ENCODE data around the gene CACNA1I. TPM values are rescaled to one million over a fixed set of nuclear protein-coding genes. Genes with fewer than 3 reads are reported as not detected.
A peak's percentile ranks its signal among the peaks of the same experiment; 100 is the strongest.

CACNA1I gene
- total RNA-seq, 1 donor from 2014 or later: 0.06 TPM

DNA sequence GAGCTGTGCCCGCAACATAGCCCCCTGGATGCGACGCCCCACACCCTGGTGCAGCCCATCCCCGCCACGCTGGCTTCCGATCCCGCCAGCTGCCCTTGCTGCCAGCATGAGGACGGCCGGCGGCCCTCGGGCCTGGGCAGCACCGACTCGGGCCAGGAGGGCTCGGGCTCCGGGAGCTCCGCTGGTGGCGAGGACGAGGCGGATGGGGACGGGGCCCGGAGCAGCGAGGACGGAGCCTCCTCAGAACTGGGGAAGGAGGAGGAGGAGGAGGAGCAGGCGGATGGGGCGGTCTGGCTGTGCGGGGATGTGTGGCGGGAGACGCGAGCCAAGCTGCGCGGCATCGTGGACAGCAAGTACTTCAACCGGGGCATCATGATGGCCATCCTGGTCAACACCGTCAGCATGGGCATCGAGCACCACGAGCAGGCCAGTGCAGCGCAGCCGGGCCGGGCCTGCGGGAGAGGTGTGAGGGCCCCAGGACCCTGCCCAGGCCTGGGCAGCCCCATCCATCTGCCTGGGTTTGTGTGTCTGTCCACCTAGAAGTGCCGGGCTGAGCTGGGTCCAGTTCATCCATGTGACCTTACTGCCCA, 79.0 kb downstream of the CACNA1I start:
- TF ChIP-seq, protein P1, sequence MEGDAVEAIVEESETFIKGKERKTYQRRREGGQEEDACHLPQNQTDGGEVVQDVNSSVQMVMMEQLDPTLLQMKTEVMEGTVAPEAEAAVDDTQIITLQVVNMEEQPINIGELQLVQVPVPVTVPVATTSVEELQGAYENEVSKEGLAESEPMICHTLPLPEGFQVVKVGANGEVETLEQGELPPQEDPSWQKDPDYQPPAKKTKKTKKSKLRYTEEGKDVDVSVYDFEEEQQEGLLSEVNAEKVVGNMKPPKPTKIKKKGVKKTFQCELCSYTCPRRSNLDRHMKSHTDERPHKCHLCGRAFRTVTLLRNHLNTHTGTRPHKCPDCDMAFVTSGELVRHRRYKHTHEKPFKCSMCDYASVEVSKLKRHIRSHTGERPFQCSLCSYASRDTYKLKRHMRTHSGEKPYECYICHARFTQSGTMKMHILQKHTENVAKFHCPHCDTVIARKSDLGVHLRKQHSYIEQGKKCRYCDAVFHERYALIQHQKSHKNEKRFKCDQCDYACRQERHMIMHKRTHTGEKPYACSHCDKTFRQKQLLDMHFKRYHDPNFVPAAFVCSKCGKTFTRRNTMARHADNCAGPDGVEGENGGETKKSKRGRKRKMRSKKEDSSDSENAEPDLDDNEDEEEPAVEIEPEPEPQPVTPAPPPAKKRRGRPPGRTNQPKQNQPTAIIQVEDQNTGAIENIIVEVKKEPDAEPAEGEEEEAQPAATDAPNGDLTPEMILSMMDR (conservative IDR thresholded peaks at IDR 0.05; ENCODE audit: low read depth, low read length): no peak
- no peak overlapping the region for H3K4me3 ChIP-seq (ENCODE audit: low read depth, low read length)
- DNase-seq (ENCODE audit: low read depth): no peak

DNA sequence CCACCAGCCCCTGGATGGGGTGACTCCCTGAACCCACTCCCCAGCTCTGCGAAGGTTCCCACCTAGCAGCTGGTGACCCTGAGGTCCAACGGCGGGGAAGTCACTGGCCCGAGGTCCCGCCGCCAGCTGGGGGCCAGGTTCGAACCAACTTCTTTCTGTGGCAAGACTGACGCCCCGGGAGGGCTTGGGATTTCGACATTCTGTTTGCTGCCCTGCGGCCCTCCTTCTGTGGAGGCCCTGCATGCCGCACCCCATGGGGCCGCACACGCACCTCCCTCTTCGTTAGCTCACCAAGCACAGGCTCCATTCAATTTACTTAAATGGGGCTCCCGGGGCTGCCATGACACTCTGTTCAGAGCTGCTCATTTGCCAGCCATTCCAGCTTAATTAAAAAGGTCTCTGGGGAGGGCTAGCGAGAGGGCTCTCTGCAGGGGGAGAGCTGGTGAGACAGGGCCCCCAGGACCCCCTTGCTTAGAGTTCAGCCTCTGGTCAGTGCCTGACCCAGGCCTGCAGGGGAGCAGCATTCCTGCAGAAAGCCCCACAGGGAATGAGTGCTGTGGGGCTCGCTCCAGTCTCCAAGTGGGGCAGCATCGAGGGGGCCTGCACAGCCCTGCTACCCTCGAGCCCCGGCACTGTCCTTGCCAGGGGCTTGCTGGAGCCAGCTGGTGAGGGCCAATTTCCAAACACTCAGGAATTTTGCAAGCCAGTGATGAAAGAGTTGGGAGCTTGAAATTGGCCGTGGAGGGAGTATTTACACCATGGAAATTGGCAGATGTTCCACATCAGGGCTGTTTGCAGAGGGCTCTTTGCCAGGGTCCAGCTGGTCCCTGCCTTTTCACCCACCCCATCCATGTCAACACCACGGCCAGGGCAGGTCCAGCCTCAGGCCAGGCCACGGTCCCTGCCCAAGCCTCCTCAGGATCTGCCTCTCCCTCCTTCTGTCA, 80.8 kb downstream of the CACNA1I start:
- no peak for DNase-seq (ENCODE audit: low read depth)
- H3K4me3 ChIP-seq (ENCODE audit: low read depth, low read length): no peak overlapping the region
- TF ChIP-seq, protein P1 (conservative IDR thresholded peaks at IDR 0.05; ENCODE audit: low read depth, low read length): no peak

DNA sequence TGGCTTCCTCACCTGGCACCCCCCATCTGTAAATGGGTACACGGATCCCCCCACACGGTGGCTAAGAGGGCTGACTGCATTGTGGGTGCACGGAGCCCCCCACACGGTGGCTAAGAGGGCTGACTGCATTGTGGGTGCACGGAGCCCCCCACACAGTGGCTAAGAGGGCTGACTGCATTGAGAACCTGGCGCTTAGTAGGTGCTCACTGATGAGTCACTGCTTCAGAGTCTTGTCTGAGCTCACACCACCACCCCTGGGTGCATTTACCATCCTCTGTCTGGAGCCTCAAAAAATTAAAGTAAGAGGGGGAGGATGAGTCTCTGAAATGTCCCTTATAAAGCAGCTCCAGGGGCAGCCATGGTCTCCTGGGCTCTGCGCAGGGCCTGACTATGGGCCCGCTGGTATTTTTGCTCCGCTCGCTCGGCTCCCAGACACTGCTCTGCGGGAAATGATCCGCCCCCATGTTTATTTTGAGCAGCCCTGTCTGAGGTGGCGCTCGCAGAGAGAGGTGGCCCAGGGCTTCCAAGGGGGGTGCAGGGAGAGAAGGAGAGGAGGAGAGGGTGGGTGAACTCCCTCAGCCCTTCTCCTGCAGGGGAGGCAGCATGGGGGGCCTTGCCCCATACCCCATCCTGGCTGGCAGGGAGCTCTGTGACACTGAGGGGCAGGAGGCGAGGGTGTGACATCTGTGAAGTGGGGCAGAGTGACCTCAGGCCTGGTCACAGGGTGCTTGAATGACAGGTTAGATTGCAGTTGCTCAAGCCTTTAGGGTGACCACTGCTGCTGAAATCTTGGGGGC, 82.6 kb downstream of the CACNA1I start:
- DNase-seq (ENCODE audit: low read depth): no peak
- no peak overlapping the region for H3K4me3 ChIP-seq (ENCODE audit: low read depth, low read length)
- TF ChIP-seq, protein P1 (conservative IDR thresholded peaks at IDR 0.05; ENCODE audit: low read depth, low read length): no peak

DNA sequence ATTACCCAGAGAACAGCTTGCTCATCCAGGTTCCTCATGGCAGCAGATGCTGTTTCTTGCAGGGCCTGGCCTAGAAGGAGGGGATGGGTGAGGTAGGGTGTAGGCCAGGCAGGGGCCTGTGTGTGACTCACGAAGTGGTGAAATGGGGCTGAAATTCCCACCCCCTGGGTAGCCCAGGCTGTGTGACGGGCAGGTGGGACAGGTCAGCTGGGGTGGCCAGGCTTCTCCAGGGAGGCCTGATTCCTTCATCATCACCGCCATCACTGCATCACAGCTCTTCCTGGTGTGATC, 83.2 kb downstream of the CACNA1I start:
- DNase-seq (ENCODE audit: low read depth): no peak
- TF ChIP-seq, protein P1 (conservative IDR thresholded peaks at IDR 0.05; ENCODE audit: low read depth, low read length): no peak
- H3K4me3 ChIP-seq (ENCODE audit: low read depth, low read length): no peak overlapping the region

DNA sequence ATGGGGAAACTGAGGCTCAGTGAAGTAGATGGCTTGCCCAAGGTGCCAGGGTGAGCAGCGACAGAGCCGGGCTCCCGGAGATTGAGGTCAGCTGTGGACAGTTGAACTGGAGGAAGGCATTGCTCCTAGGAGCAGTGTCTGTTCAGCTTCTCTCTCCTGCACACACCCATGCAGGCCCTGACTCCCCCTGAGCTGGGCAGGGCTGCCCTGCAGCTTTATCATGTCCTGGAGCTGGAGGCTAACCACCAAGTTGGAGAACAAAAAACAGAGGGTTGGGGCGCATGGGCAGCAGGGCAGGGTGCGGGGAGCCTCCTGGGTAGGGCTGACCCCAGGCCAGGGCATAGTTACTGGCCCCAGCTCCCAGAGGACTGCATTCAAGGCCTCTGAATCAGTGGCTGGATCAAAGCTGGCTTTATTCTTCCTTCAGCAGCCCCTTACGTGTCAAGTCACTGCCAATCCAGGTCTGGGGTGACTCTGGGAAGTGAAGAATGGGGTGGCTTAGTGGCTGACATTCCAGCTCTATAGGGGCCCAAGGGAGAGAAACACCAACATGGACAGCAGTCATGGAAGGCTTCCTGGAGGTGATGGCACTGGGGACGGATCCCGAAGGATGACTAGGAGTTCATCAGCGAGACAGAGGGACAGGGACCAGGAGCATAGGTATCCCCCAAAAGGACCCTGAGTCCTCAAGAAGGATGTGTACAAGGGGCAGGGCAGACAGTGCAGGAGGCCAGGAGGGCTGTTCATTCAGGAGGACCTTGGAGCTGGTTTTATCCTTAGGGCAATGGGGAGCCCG, 83.8 kb downstream of the CACNA1I start:
- no peak for DNase-seq (ENCODE audit: low read depth)
- TF ChIP-seq, protein P1 (conservative IDR thresholded peaks at IDR 0.05; ENCODE audit: low read depth, low read length): no peak
- no peak overlapping the region for H3K4me3 ChIP-seq (ENCODE audit: low read depth, low read length)

DNA sequence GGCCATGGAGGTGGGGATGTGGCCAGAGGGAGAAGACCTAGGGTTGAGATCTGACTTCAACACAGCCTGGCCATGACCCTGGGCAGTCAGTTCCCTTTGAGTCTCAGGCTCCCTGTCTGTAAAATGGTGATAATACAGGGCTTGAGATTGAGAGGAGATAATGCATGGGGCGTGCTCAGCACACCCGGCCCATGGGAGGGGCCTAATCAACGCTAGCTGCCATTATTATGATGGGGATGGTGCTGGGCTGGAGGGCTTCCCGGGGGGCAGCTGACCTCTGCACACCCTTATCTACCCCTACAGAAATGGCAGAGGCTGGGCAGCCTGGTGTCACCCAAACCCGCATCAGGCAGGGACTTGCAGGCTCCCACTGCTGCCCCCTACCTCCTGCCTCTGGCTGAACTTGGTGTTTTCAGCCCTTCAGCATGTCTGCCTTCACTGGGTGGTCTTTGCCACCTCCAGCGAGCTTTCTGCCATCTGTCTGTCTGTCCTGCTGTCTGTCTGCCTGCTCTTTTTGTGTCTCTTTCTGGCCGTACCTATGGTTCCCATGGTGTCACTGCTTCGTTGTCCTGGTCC, 84.5 kb downstream of the CACNA1I start:
- TF ChIP-seq, protein P1 (conservative IDR thresholded peaks at IDR 0.05; ENCODE audit: low read depth, low read length): peak; percentile 29
- H3K4me3 ChIP-seq (ENCODE audit: low read depth, low read length): no peak overlapping the region

More for the DNA sequence above, 84.5 kb downstream of the CACNA1I start:
- DNase-seq (ENCODE audit: low read depth): no peak
